Measurements from ENCODE around the gene ADGRA3. TPM values are rescaled to one million over a fixed set of nuclear protein-coding genes. Genes with fewer than 3 reads are reported as not detected.

ADGRA3 gene
- total RNA-seq, 2 experiments from 2014 or later = 2.6 to 3.2 TPM

GRCh38 chr4:22502895-22503814 lies 12.7 kb downstream of the ADGRA3 start:
- Mint-ChIP-seq H3K36me3 (ENCODE audit: low read depth) (no peaks in the 10 kb centered on the region), H3K9me3 (no peaks in the 10 kb centered on the region), H3K4me1 (peaks cover 19% of the 10 kb centered on the region), H3K27me3 (no peaks in the 10 kb centered on the region), H3K4me3 (no peak overlapping the region), H3K27ac (no peak overlapping the region)
- ChIA-PET POLR2A (no interaction called here), CTCF (no interaction called here)
- no peak for DNase-seq

GRCh38 chr4:22501715-22502095 lies 14.2 kb downstream of the ADGRA3 start:
- Mint-ChIP-seq H3K27ac (no peak overlapping the region), H3K4me1 (peaks cover 19% of the 10 kb centered on the region), H3K9me3 (no peaks in the 10 kb centered on the region), H3K4me3 (no peak overlapping the region), H3K36me3 (ENCODE audit: low read depth) (no peaks in the 10 kb centered on the region), H3K27me3 (no peaks in the 10 kb centered on the region)
- ChIA-PET CTCF (interaction anchor here (0.6 kb wide), 2 partner anchors 84 to 236 kb away, joined by 3 to 4 read pairs; no protein-coding TSS in a partner anchor), POLR2A (no interaction called here)
- DNase-seq = no peak

GRCh38 chr4:22500831-22501714 lies 14.8 kb downstream of the ADGRA3 start:
- Mint-ChIP-seq H3K4me1 (peaks cover 17% of the 10 kb centered on the region), H3K4me3 (no peak overlapping the region), H3K27me3 (no peaks in the 10 kb centered on the region), H3K36me3 (ENCODE audit: low read depth) (no peaks in the 10 kb centered on the region), H3K9me3 (peaks cover 2% of the 10 kb centered on the region), H3K27ac (no peak overlapping the region)
- ChIA-PET POLR2A (no interaction called here), CTCF (no interaction called here)
- DNase-seq = no peak

GRCh38 chr4:22500128-22500611 lies 15.7 kb downstream of the ADGRA3 start:
- CTCF ChIA-PET = no interaction called here
- POLR2A ChIA-PET = no interaction called here
- H3K4me1 Mint-ChIP-seq = peaks cover 11% of the 10 kb centered on the region

GRCh38 chr4:22498866-22499265 lies 17.0 kb downstream of the ADGRA3 start:
- H3K9me3 Mint-ChIP-seq = peaks cover 6% of the 10 kb centered on the region

More at GRCh38 chr4:22500128-22500611, 15.7 kb downstream of the ADGRA3 start:
- Mint-ChIP-seq H3K4me3 (no peak overlapping the region), H3K36me3 (ENCODE audit: low read depth) (no peaks in the 10 kb centered on the region), H3K27me3 (no peaks in the 10 kb centered on the region), H3K9me3 (peaks cover 4% of the 10 kb centered on the region), H3K27ac (no peak overlapping the region)
- no peak for DNase-seq

GRCh38 chr4:22496165-22496813 lies 19.6 kb downstream of the ADGRA3 start:
- no peak for DNase-seq
- ChIA-PET CTCF (no interaction called here), POLR2A (no interaction called here)
- Mint-ChIP-seq H3K9me3 (peaks cover 6% of the 10 kb centered on the region), H3K4me3 (no peak overlapping the region), H3K4me1 (peaks cover 6% of the 10 kb centered on the region), H3K27ac (no peak overlapping the region), H3K27me3 (no peaks in the 10 kb centered on the region), H3K36me3 (ENCODE audit: low read depth) (peaks cover 2% of the 10 kb centered on the region)

More at GRCh38 chr4:22498866-22499265, 17.0 kb downstream of the ADGRA3 start:
- Mint-ChIP-seq H3K4me3 (no peak overlapping the region), H3K36me3 (ENCODE audit: low read depth) (peaks cover 2% of the 10 kb centered on the region), H3K27me3 (no peaks in the 10 kb centered on the region), H3K4me1 (peaks cover 11% of the 10 kb centered on the region), H3K27ac (no peak overlapping the region)
- ChIA-PET CTCF (no interaction called here), POLR2A (no interaction called here)
- DNase-seq = no peak

GRCh38 chr4:22493523-22493922 lies 22.3 kb downstream of the ADGRA3 start:
- Mint-ChIP-seq H3K4me3 (no peak overlapping the region), H3K9me3 (peaks cover 6% of the 10 kb centered on the region), H3K36me3 (ENCODE audit: low read depth) (peaks cover 2% of the 10 kb centered on the region), H3K4me1 (no peaks in the 10 kb centered on the region), H3K27me3 (no peaks in the 10 kb centered on the region), H3K27ac (no peak overlapping the region)
- DNase-seq = no peak
- ChIA-PET POLR2A (no interaction called here), CTCF (no interaction called here)

GRCh38 chr4:22492987-22493386 lies 22.9 kb downstream of the ADGRA3 start:
- peaks cover 6% of the 10 kb centered on the region for H3K9me3 Mint-ChIP-seq
- CTCF ChIA-PET = no interaction called here

GRCh38 chr4:22491939-22492338 lies 23.9 kb downstream of the ADGRA3 start:
- Mint-ChIP-seq H3K4me1 (no peaks in the 10 kb centered on the region), H3K36me3 (ENCODE audit: low read depth) (peaks cover 2% of the 10 kb centered on the region), H3K4me3 (no peak overlapping the region), H3K27me3 (no peaks in the 10 kb centered on the region), H3K27ac (no peak overlapping the region), H3K9me3 (peaks cover 6% of the 10 kb centered on the region)
- ChIA-PET CTCF (no interaction called here), POLR2A (no interaction called here)
- DNase-seq = no peak

More at GRCh38 chr4:22492987-22493386, 22.9 kb downstream of the ADGRA3 start:
- Mint-ChIP-seq H3K36me3 (ENCODE audit: low read depth) (peaks cover 2% of the 10 kb centered on the region), H3K27me3 (no peaks in the 10 kb centered on the region), H3K4me1 (no peaks in the 10 kb centered on the region), H3K4me3 (no peak overlapping the region), H3K27ac (no peak overlapping the region)
- DNase-seq = no peak
- POLR2A ChIA-PET = no interaction called here

- Mint-ChIP-seq H3K4me1 (no peaks in the 10 kb centered on the region), H3K9me3 (peaks cover 2% of the 10 kb centered on the region), H3K36me3 (ENCODE audit: low read depth) (peaks cover 2% of the 10 kb centered on the region), H3K27me3 (no peaks in the 10 kb centered on the region), H3K27ac (no peak overlapping the region), H3K4me3 (no peak overlapping the region)
- ChIA-PET CTCF (interaction anchor here (0.9 kb wide), 1 partner anchor 28 kb away, joined by 3 read pairs; no protein-coding TSS in a partner anchor), POLR2A (no interaction called here)
- DNase-seq = no peak
These were observed 25.0 kb downstream of the ADGRA3 start for GRCh38 chr4:22490718-22491315.

- H3K4me3 Mint-ChIP-seq = no peak overlapping the region
- H3K4me1 Mint-ChIP-seq = peaks cover 8% of the 10 kb centered on the region
- no peak overlapping the region for H3K27ac Mint-ChIP-seq
- ChIA-PET CTCF (no interaction called here), POLR2A (no interaction called here)
- DNase-seq = no peak
- H3K36me3 Mint-ChIP-seq (ENCODE audit: low read depth) = no peaks in the 10 kb centered on the region
- no peaks in the 10 kb centered on the region for H3K9me3 Mint-ChIP-seq
- H3K27me3 Mint-ChIP-seq = no peaks in the 10 kb centered on the region
These were observed 27.8 kb downstream of the ADGRA3 start for GRCh38 chr4:22488106-22488505.

- CTCF ChIA-PET = no interaction called here
- Mint-ChIP-seq H3K4me3 (no peak overlapping the region), H3K36me3 (ENCODE audit: low read depth) (no peaks in the 10 kb centered on the region), H3K4me1 (peaks cover 8% of the 10 kb centered on the region), H3K9me3 (no peaks in the 10 kb centered on the region), H3K27ac (no peak overlapping the region), H3K27me3 (no peaks in the 10 kb centered on the region)
- DNase-seq = no peak
- POLR2A ChIA-PET = no interaction called here
These were observed 28.5 kb downstream of the ADGRA3 start for GRCh38 chr4:22487328-22487727.

Data from activated CD4-positive, alpha-beta T cell treated with anti-CD3 and anti-CD28 coated beads, Interleukin-2, amount 10 ng/mL, durations not matched to agents 7 days and 5 days (primary cell).